HG03025 (cell line): ENCODE measurements around the gene PPM1F.
"Not testable (repeated sequence)": the region's sequence is repeated elsewhere in the genome, so short reads cannot be mapped to it uniquely, and the experiment has no call there.

Experiments used
- ATAC-seq: cut with Tn5 transposase; IDR thresholded peaks from one replicate; pipeline ENCODE4 v1.9.1; 2021; ENCODE audit warnings: mild to moderate bottlenecking, moderate library complexity; ENCODE audit not compliant: unreplicated experiment, low FRiP score

Gene PPM1F

DNA sequence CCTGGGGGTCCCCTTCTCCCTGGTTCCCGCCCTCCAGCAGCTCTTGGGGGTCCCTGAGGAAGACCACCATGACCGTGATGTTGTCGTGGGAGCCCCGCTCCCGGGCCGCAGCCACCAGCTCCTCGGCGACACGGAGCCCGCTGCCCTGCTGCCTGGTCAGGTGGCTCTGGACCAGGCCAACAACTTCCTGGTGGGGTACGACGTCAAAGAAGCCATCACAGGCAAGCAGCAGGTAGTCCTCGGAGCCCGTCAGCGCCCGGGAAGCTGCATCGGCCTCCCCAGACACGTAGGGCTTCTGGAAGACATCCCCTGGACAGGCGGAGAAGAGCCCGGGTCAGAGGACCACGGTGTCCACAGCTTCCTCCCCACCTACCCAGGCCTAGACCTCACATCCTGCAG is 29.5 kb downstream of the PPM1F start:
- ATAC-seq = no peak

DNA sequence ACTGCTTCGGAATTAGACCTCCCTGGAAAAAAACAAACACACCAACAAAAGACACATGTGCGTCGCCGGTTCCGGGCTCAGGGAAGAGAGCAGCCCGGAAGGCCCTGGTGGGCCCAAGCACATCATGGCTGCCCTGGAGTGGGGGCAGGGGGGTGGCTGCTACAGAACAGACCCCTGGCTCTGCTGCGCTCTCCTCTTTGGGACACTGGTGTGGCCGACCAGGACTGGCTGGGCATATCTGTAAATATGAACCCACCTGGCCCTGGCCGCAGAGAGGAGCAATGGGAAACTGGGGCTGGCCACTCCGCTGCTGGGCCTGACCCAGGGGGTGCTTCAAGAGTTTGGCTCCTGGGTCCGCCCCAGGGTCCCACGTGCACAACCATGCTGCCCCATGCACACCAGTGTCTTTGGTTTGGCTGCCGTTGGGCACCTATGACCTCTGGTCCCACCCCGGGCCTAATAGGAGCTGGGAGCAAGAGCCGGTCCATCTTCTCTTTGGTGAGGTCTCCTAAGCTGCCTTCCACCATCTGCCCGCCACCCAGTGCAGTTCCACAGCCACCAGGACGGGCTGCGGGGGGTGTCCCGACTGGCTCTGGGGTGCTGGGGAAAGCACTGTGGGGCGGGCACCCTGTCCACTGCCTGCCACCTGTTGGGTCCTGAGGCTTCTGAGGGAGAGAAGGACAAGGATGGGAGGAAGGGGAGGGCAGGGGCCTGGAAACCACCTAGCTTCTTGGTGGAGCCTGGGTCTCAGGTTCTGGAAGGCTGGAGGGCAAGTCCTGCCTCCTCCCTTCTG is 30.1 kb downstream of the PPM1F start:
- ATAC-seq = no peak

DNA sequence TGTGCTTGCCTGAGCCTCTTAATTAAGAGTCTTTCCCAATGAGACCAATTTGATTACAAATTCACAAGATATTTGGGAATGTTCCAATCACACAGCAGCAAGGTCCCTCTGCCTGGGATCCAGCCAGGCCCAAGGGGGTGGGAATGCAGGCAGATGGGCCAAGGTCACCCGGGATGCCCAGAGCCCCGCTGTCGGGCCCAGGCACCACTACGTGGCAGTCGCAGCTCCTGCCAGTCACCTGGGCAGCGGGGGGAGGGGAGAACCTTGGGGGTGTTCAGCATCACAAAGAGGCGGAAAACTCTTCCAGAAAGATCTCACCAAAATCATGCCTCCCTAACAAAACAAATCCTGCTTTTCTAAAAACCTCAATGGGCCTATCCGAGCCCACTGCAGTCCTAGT is 30.9 kb downstream of the PPM1F start:
- no peak for ATAC-seq

DNA sequence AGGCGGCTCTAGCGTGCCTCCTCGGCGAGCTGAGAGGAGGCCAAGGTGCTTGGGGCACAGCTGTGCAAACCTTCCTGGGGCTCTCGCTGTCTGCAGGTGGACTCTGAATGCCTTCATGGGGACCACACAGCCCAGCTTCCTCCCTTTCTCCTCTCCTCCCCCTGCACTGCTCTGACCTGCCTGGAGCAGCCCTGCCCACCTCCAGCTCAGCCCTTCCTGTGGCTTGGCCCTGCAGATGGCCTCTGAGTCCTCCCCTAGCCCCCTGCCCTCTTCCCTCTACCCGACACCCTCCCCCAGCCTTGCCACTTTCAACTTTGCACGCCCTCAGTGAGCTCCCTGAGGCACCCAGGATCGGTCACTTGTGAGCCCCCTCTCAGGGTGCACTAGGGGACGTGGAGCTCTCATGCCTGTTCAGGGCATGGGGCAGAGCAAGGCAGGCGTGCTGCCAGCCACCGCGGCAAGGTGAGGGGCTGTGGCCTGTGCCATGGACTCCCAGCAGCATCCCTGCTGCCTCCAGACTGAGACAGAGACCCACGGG is 31.4 kb downstream of the PPM1F start:
- no peak for ATAC-seq

DNA sequence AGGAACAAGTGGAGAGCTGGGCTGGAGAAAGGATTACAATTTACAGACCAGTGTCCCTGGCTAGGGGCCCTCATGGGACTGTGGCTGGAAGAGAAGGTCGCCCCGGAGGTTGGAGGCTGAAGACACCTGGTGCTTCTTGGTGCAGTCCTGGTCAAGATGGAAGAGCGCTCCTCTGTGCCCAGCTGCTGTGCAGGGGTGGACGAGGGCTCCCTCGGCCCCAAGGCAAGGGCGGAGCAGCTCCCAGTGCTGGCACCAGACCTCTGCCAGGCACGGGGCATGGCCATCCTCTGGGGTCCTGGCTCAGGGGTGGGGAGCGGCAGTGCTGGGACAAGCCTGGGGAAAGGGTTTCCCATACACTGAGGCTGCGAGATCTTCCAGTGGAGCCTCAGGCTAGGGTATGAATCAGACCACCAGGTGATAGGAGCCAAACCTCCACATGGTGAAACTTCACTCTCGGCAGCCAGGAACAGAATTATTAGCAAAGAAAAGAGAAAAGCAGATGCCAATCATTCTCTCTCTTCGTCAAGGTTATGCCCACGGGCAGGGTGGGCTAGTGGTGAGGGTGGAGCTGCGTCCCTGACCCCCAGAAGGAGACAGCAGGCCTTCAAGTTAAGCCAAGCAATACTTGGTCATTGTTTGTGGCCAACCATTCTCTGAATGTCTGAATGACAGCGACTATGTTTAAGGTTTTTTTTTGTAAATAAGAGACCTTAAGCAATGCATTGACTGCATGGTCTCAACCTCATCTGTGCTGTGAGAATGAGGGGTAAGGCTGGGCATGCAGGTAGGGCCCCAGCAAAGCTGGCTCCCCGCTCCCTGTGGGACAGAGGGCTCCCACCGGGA is 32.1 kb downstream of the PPM1F start:
- no peak for ATAC-seq

DNA sequence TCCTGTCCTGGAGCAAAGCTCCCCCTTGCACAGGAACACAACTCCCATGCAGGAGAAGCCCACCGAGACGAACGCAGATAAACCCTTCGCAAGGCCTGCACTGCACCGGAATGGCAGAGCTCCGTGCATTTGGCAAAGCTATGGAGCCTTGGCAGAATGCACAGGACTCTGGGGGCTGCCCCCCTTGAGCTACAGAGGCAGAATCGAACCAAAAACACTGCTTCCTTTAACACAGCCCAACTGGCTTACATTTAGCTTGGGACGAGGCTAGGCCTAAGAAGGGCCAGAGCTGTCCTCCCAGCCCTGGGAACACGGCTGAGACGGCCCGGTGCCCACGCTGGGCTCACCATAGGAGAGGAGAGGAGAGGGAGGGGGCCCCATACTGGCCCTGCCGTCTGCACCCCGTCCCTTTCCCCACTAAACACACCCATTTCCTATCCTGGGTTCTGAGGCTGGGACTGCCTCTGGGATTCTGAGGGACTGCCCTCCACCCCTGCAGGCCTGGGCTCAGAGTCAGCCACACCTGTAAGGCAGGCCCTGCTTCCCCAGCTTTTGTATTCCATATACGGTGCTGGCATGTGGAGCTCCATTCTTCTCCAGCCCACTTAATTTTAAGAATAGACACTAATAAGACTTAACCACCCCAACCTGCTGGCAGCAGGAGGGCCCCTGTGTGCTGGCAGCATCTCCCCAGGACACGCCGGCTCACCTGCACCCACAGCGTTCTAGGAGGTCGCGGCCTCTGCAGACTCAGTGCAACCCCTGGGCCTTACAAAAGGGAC is 32.9 kb downstream of the PPM1F start:
- no peak for ATAC-seq

DNA sequence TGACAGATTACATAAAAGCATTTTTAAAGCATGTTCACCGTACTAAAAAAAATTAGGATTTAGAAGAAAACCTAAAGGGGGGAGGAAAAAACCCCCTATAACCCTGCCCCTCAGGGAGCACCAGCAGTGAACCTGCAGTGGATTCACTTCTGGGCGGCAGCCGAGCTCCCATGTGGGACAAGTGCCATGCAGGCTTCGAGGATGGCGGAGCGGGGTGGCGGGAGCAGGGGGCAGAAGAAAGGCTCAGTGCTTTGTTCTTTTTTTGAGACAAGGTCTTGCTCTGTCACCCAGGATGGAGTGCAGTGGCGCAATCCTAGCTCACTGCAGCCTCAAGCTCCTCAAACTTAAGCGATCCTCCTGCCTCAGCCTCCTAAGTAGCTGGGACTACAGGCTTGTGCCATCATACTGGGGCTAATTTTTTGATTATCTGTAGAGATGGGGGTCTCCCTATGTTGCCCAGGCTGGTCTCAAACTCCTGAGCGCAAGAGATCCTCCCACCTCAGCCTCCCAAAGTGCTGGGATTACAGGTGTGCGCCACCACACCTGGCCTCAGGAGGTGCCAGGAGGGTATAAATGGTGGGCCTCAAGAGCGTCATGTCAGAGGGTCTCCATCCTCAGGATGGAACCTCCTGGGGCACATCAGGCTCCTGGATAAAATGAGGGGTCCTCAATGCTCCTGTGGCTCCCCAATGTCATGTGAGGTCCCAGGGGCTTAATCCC is 34.0 kb downstream of the PPM1F start:
- no peak for ATAC-seq

DNA sequence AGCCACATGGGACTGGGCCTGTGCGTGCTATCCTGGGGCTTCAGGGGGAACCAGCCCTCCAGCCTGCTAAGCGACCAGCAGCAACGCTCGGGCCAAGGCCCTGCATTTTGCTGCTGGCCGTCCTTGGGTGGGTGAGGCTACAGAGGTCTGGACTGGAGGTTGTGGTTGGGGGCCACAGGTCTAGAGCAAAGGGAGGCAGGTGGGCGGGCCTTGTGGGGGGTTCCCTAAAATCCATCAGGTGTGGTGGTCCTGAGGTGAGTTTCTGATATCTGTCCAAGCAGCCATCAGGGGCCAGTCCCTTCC is 34.7 kb downstream of the PPM1F start:
- no peak for ATAC-seq

DNA sequence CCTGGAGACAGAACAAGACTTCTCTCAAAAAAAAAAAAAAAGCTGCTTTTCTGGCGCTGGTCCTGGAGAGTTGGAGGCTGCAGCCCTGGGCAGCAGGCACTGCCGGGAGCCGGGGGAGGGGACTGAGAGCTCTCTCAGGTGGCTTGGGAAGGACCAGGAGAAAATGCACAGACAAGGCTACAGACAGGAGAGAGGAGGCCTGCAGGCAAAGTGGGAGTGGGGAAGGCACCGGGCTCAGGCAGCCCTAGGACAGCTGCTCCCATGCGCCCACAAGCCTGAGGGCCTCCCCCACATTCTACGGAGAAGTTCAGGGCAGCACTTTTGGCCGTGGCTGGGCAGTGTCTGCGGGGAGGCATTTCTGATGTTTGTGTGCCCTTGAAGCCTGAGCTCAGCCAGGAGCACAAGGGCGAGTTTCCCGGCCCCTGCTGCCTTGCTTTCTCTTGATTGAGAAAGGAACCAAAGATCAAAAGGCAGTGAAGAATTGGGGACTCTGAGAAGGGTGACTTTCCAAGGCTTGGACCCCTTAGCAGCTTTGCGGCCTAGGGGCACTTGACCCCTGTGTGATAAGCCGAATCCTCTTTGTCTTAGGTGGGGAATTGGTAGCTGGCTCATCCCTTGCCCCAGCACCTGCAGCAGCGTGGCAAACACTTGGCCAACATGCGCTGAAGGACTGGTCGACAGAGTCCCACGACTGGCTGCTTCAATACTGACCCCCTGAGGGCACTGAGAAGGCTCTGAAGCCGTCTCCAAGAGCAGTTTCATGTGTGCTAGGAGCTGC is 35.3 kb downstream of the PPM1F start:
- ATAC-seq = no peak

DNA sequence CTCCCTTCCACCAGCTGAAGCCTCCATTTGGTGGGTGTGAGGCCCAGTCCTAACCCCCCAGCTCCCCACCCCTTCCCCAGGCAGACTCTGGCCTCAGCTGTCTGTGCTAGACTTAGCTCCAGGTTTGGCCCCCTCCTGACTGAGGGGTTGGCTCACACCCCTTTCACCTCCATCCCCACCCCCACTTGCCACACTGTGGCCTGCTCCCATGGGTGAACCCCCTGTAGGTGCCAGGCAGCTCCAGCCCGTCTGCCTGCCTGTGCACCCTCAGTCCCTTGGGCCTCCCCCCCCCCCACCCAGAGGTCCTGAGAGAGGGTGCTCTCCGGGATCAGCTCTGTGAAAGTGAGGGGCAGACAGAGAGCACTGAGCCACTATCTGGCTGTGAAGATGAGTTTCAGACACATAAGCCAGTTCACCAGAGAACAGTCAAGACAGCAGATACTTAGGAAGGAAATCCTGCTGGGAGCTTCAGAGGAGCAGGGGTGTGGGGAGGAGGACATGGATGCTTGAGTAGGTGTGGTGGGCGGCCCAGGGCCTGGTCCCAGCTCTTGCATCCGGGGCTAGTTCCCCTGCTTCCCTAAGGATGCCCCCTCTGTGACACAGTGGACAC is 36.2 kb downstream of the PPM1F start:
- no peak for ATAC-seq

DNA sequence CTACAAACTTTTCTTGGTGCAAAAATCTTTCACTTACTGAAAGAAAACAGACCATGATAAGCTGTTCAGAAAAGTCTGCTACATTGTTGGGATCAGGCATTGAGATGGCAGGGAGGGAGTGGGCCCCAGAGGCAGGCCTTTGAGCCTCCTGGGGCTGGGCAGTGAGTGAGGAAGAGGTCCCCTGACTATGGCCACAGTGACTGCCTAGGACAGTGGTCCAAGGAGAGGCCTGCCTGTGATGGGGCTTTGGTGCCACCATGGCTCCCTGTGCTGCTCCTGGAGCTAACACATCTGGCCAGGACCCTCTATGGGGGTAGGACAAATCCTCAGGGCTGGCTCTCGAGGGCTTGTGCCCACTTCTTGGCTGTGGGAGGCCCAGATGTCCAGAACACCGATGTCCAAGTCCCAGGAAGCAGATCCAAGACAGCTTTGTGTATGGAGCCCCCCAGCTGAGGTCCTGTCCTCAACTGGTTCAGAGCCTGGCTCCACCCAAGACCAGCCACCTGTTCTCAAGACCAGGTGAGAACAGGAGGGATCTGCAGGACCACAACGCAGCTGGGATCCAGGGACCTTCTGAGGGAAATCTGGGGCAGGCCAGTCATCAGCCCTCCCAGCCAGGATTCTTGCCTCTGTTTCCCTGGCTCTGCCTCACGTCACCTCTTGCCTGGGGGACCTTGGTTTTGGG is 36.9 kb downstream of the PPM1F start:
- no peak for ATAC-seq

DNA sequence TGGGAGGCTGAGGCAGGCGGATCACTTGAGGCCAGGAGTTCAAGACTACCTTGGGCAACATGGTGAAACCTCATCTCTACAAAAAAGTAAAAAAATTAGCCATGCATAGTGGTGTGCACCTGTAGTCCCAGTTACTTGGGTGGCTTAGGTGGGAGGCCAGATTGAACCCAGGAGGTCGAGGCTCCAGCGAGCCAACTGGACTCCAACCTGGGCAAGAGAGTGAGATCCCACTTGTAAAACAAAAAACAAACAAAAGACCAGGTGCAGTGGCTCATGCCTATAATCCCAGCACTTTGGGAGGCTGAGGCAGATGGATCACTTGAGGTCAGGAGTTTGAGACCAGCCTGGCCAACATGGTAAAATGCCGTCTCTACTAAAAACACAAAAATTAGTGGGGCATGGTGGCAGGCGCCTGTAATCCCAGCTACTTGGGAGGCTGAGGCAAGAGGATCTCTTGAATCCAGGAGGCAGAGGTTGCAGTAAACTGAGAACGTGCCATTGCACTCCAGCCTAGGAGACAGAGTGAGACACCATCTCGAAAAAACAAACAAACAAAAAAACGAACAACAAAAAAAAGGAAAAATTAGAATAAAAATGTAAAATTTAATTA is 38.5 kb downstream of the PPM1F start:
- ATAC-seq = not testable (repeated sequence)

DNA sequence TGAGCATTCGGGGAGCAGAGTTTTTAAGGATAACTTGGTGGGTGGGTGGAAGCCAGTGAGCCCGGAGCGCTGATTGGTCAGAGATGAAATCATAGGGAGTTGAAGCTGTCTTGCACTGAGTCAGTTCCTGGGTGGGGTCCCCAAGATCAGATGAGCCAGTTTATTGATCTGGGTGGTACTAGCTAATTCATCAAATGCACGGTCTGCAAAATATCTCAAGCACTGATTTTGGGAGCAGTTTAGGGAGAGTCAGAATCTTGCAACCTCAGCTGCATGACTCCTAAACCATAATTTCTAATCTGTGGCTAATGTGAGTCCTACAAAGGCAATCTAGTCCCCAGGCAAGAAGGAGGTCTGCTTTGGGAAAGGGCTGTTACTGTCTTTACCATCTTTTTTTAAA is 42.3 kb downstream of the PPM1F start:
- ATAC-seq = not testable (repeated sequence)

DNA sequence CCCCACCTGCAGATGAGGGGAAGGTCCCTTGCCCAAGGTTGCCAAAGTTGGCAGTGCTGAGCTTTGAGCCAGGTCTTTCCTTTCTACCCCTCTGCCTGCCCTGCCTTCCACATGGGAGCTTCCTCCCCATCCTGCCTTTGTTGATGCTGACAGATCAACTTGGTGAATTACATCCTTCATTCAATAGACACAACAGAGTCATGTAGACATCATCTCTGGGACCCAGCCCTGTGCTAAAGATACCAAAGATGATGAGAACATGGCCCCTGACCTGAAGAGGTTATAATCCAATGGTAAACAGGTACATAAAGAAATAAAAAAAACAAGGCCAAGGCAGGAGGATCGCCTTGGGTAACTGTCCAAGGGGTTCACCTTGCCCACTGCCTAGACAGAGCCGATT is 42.8 kb downstream of the PPM1F start:
- ATAC-seq = no peak

DNA sequence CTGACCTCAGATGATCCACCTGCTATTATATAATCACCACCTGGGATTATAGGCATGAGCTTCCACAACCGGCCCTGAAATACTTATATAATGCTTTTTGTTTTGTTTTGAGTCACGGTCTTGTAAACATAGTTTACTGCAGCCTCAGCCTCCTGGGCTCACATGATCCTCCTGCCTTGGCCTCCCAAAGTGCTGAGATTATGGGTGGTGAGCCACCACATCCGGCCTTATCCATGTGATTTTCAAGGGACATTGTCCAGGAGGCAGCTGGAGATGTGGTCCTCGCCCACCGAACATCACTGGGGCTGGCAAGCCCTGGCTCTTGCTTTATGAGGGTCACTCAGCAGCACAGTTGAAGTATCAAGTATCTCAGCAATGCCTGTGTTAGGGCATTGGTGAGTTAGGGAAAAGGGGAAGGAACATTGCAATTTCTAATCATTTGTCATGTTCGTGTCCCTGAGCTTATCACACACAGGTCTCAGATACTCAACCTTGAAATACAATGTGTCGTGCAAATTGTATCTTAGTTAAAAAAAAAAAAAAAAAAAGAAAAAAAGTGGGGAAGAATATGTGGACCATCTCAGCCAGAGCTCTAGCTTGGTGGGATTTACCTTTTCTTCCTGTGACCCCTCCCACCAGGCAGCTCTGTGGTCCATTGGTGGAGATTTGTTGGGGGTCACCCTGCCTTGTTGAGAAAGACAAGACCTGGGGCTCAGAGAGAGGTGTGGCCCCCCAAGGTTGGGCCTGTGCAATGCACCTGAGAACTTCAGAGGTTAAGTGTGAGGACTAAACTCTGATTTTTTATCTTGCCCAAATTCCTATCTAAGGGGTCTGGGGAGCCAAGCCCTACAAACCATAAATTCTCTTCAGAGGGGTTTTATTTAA is 44.8 kb downstream of the PPM1F start:
- no peak for ATAC-seq

DNA sequence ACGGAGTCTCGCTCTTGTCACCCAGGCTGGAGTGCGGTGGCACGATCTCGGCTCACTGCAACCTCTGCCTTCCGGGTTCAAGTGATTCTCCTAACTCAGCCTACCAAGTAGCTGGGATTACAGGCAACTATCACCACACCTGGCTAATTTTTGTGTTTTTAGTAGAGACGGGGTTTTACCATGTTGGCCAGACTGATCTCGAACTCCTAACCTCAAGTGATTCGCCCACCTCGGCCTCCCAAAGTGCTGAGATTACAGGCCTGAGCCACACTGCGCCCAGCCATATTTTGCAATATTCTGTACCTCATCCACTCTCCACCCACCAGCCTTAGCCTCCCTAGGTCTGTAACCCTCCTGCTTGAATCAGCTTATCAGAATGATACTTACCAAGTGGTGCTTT is 47.4 kb downstream of the PPM1F start:
- ATAC-seq = not testable (repeated sequence)

DNA sequence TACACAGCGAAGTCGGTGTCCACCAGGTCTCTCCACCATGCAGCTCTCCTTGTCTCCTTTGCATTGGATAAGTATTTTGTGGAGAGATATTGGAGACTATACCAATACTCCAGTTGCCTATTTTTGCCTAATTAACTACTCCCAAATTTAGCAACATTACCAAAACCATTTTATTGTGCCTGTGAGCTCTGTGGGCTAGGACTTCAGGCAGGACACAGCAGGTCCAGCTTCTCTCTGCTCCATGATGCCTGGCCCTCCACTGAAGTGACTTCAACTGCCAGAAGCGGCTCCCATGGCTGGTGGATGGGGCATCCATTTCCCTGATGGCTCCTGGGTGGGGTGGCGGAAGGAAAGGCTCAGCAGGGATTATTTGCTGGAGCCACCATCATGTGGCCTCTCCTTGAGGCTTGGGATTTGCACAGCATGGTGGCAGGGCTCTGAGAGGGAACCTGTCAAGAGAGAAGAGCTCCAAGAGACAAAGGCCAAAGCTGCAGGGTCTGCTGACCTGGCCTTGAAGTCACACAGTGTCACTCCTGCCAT is 48.3 kb downstream of the PPM1F start:
- no peak for ATAC-seq
